Measurements from ENCODE around the gene CLASP1.

DNA sequence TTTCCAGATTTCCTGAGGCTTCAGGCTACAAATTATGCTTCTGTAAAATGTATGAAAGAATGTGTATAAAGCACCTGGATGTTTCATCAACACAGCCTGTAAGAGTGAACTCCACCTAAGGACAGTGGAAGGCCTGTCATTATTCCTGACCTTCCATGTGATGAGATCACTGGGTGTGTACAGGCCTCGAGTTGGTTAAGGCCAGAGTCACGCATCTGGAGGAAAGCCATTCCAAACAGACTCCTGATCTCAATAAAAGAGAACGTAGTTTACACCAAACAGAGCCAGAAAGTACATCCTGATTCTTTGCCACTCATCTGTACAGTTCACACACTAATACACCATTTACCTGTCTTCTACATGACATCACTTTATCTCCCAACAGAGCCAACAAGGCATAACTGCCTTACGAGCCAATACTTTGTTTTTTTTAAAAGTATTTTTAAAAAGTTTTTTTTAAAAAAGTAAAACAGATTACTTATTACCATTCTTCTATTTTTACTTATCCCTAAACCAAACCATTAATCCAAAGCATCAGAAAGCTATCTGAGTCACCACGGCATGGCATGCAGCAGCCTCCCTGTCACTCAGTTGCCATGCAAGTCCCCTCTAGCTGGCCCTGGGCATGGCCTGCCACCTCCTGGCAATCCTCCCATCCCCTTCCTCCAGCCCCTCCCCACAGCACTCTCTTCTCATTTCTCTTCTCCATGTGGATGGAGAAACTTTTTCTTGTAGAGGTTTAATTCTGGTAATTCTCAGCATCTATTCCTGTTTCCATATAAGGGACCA, 285.4 kb downstream of the CLASP1 start:
- no peak for TF ChIP-seq CTCF (conservative IDR thresholded peaks at IDR 0.05; ENCODE audit: low read length)
- TF ChIP-seq EZH2phosphoT487 (IDR thresholded peaks at IDR 0.05; ENCODE audit: borderline replicate concordance, low read depth, low read length) = no peak
